Liver (tissue), 3 donors: Measurements from ENCODE around the gene B4GALNT3.

ENCODE experiments used
- ATF3 ChIP-seq: IDR thresholded peaks from 2 replicates; pipeline ENCODE4 v1.6.1; 2016; ENCODE audit warnings: antibody characterized with exemption
- CTCF ChIP-seq: fragments of 150-350 bp; IDR thresholded peaks from 2 replicates; pipeline ENCODE4 v1.5.1; 2017; ENCODE audit warnings: improper control_type of control experiment, low read depth, low read length; ENCODE audit not compliant: missing input control
- EGR1 ChIP-seq, 2 donors: IDR thresholded peaks; 2 replicates each; pipeline ENCODE4 v1.6.1; 2016 to 2018; ENCODE audit warnings: antibody characterized with exemption in 2 of 2, low read depth in 2 of 2
- GABPA ChIP-seq, 2 donors: IDR thresholded peaks in 1 of 2; conservative IDR thresholded peaks in 1 of 2; 2 replicates each; pipeline ENCODE4 v1.6.1; 2016; ENCODE audit warnings: antibody characterized with exemption in 2 of 2, mild to moderate bottlenecking in 1 of 2, moderate library complexity in 1 of 2
- HNF4G ChIP-seq: IDR thresholded peaks from 2 replicates; pipeline ENCODE4 v1.6.1; 2016; ENCODE audit warnings: antibody characterized with exemption
- JUND ChIP-seq, 2 donors: IDR thresholded peaks; 2 replicates each; pipeline ENCODE4 v1.6.1; 2016; ENCODE audit warnings: antibody characterized with exemption in 2 of 2
- MAX ChIP-seq: IDR thresholded peaks from 2 replicates; pipeline ENCODE4 v1.6.1; 2016; ENCODE audit warnings: antibody characterized with exemption
- RAD21 ChIP-seq, 2 donors: IDR thresholded peaks; 2 replicates each; pipeline ENCODE4 v1.6.1; 2016; ENCODE audit warnings: antibody characterized with exemption in 2 of 2, mild to moderate bottlenecking in 2 of 2
- REST ChIP-seq: IDR thresholded peaks from 2 replicates; pipeline ENCODE4 v1.6.1; 2016; ENCODE audit warnings: antibody characterized with exemption, mild to moderate bottlenecking
- SP1 ChIP-seq: IDR thresholded peaks from 2 replicates; pipeline ENCODE4 v1.6.1; 2018; ENCODE audit warnings: antibody characterized with exemption, mild to moderate bottlenecking
- YY1 ChIP-seq: IDR thresholded peaks from 2 replicates; pipeline ENCODE4 v1.6.1; 2016; ENCODE audit warnings: antibody characterized with exemption, mild to moderate bottlenecking
- ZBTB33 ChIP-seq: IDR thresholded peaks from 2 replicates; pipeline ENCODE4 v1.6.1; 2016; ENCODE audit warnings: antibody characterized with exemption
- donor health status: healthy.
- donor health status: healthy.

- TF ChIP-seq EGR1 (IDR thresholded peaks at IDR 0.05; ENCODE audit: low read depth in 2 of 2): no peak
- TF ChIP-seq CTCF: no peak
- TF ChIP-seq REST: no peak
- no peak for TF ChIP-seq SP1
- no peak for TF ChIP-seq RAD21 (IDR thresholded peaks at IDR 0.05)
- no peak for TF ChIP-seq YY1
- TF ChIP-seq JUND (IDR thresholded peaks at IDR 0.05): no peak
- TF ChIP-seq ATF3: no peak
- no peak for TF ChIP-seq MAX
- no peak for TF ChIP-seq GABPA (IDR thresholded peaks at IDR 0.05 in 1 of 2, conservative IDR thresholded peaks at IDR 0.05 in 1 of 2)
- no peak for TF ChIP-seq ZBTB33
- TF ChIP-seq HNF4G: no peak
Measured at GRCh38 chr12:563250-563781, 103.6 kb downstream of the B4GALNT3 start.
